Measurements from ENCODE around the gene CR1L. TPM values are rescaled to one million over a fixed set of nuclear protein-coding genes. Genes with fewer than 3 reads are reported as not detected.
A peak's percentile ranks its signal among the peaks of the same experiment; 100 is the strongest.

Gene CR1L
- total RNA-seq = not detected

DNA sequence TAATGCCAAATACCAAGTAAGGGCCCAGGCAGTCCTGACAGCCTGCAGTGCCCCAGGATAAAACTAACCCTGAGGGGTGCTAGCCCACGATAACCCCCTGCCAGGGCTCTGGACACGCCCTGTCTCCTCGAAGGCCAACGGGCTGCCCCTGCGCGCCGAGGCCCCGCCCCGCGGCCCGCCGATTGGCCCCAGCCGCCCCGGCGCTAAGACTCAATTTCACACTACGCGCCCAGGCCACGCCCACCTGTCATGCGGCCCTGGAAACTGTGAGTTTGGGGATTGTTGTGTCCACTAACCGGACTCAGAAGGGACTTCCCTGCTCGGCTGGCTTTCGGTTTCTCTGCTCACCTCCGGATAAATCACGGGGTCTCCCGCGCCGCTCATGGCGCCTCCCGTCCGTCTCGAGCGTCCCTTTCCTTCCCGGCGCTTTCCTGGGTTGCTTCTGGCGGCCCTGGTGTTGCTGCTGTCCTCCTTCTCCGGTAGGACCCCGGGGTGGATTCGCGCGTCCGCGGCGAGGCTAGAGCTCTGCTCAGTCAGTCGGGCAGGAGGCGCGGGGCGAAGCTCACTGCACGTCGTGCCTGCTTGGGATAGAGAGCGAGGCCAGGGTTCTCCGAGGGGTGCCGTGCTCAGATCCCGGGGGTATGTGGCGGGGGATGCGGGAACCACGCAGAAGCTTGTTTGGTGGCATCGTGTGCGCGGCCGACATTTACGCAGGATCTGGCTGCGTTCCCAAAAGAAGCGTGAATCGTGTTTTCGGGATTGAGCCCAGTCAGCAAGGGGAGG lies at the start of gene CR1L:
Gene CR1L, plus strand, starts transcription at position 282 of the 783 bp plus-strand sequence. Its CDS starts 101 bp downstream, at position 383.
- Histone ChIP-seq H3K27ac (no peak within 1 kb of the TSS), H3K27me3 (peaks cover 11% of the 10 kb centered on the region), H3K36me3 (no peaks in the 10 kb centered on the region), H3K9me3 (no peaks in the 10 kb centered on the region), H3K4me3 (peak within 1 kb of the TSS; percentile 30 to 64), H3K4me1 (peaks cover 0 to 16% (median 0%) of the 10 kb centered on the region in 3 donors)
- TF ChIP-seq POLR2AphosphoS5 (IDR thresholded peaks at IDR 0.05) = no peak
- peak; percentile 93 for ATAC-seq
- 0% methylated on average over 18 of the region's 65 CpGs; no CpG with 5 or more reads in 1 of the 2 donors for WGBS, 2 donors (ENCODE audit: low coverage in 1 of 2)

DNA sequence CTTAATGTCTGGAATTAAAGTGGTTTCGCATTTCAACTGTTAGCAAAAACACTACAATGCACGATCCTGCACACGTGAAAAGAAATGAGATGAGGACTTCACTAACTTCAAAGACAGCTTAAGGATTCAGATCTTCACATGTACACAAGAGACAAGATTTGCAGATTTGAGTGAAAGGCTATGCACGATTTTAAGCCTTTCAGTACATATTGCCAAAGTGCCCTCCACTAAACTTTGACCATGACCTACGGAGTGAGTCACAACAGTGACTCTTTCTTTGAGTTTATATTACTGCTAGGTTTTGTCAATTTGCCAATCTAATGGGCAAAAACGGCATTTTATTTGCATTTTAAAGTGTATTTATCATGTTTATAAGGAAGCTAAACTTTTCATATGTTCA lies 41.2 kb upstream of the CR1L start:
- WGBS, 2 donors (ENCODE audit: low coverage in 1 of 2) = 50 to 54% methylated on average over 6 of the region's 6 CpGs
- no peak overlapping the region for H3K4me3 ChIP-seq
- peaks cover 2% of the 10 kb centered on the region for H3K27me3 ChIP-seq
- H3K9me3 ChIP-seq = no peaks in the 10 kb centered on the region
- no peaks in the 10 kb centered on the region for H3K4me1 ChIP-seq
- H3K27ac ChIP-seq = no peak overlapping the region
- no peaks in the 10 kb centered on the region for H3K36me3 ChIP-seq
- TF ChIP-seq EP300 (IDR thresholded peaks at IDR 0.05) (no peak), POLR2A (IDR thresholded peaks at IDR 0.05) (no peak), CTCF (IDR thresholded peaks at IDR 0.05) (no peak), POLR2AphosphoS5 (IDR thresholded peaks at IDR 0.05) (no peak)
- ATAC-seq = no peak

GRCh38 chr1:207605444-207606361 lies 39.2 kb upstream of the CR1L start:
- WGBS, 2 donors (ENCODE audit: low coverage in 1 of 2) = 80 to 88% methylated on average over 7 of the region's 7 CpGs
- H3K4me3 ChIP-seq = no peak overlapping the region
- no peaks in the 10 kb centered on the region for H3K9me3 ChIP-seq
- no peaks in the 10 kb centered on the region for H3K27me3 ChIP-seq
- H3K4me1 ChIP-seq = no peaks in the 10 kb centered on the region
- no peaks in the 10 kb centered on the region for H3K36me3 ChIP-seq
- no peak for ATAC-seq
- no peak overlapping the region for H3K27ac ChIP-seq
- no peak for TF ChIP-seq EP300 (IDR thresholded peaks at IDR 0.05)
- TF ChIP-seq POLR2A (IDR thresholded peaks at IDR 0.05) = no peak
- TF ChIP-seq CTCF (IDR thresholded peaks at IDR 0.05) = no peak
- no peak for TF ChIP-seq POLR2AphosphoS5 (IDR thresholded peaks at IDR 0.05)

- no peak for ATAC-seq
- WGBS, 2 donors (ENCODE audit: low coverage in 1 of 2) = 64 to 78% methylated on average over 2 of the region's 2 CpGs
Measured at GRCh38 chr1:207606362-207606755, 38.6 kb upstream of the CR1L start.

GRCh38 chr1:207612762-207613161 lies 32.2 kb upstream of the CR1L start:
- TF ChIP-seq EP300 (IDR thresholded peaks at IDR 0.05) (no peak), POLR2AphosphoS5 (IDR thresholded peaks at IDR 0.05) (no peak), POLR2A (IDR thresholded peaks at IDR 0.05) (no peak), CTCF (IDR thresholded peaks at IDR 0.05) (no peak)

More at GRCh38 chr1:207606362-207606755, 38.6 kb upstream of the CR1L start:
- Histone ChIP-seq H3K36me3 (no peaks in the 10 kb centered on the region), H3K27ac (no peak overlapping the region), H3K4me1 (no peaks in the 10 kb centered on the region), H3K9me3 (no peaks in the 10 kb centered on the region), H3K27me3 (no peaks in the 10 kb centered on the region), H3K4me3 (no peak overlapping the region)
- no peak for TF ChIP-seq EP300 (IDR thresholded peaks at IDR 0.05)
- no peak for TF ChIP-seq POLR2A (IDR thresholded peaks at IDR 0.05)
- no peak for TF ChIP-seq POLR2AphosphoS5 (IDR thresholded peaks at IDR 0.05)

More at GRCh38 chr1:207612762-207613161, 32.2 kb upstream of the CR1L start:
- H3K4me3 ChIP-seq = no peak overlapping the region
- H3K27me3 ChIP-seq = peaks cover 10% of the 10 kb centered on the region
- no peak for ATAC-seq
- H3K27ac ChIP-seq = no peak overlapping the region
- no peaks in the 10 kb centered on the region for H3K36me3 ChIP-seq
- no peaks in the 10 kb centered on the region for H3K9me3 ChIP-seq
- no CpG with 5 or more reads among the region's 11 CpGs for WGBS, 2 donors (ENCODE audit: low coverage in 1 of 2)
- no peaks in the 10 kb centered on the region for H3K4me1 ChIP-seq

All from gastroesophageal sphincter (tissue), 4 donors.